WTC11 (cell line): ENCODE data around the gene HOMER2.

Source experiments
- CBFB ChIP-seq: sonication (generic); formaldehyde crosslinking; IDR thresholded peaks from 2 replicates; pipeline ENCODE4 v1.8.1; 2022; ENCODE audit warnings: mild to moderate bottlenecking, low read depth, missing genetic modification reagents
- CTCF ChIP-seq: fragments of 200-600 bp; IDR thresholded peaks from 2 replicates; pipeline ENCODE4 v1.8.0; 2022; ENCODE audit warnings: antibody characterized with exemption
- ESRRA ChIP-seq: sonication (generic); formaldehyde crosslinking; IDR thresholded peaks from 2 replicates; pipeline ENCODE4 v1.8.1; 2022; ENCODE audit warnings: mild to moderate bottlenecking, missing genetic modification reagents, borderline replicate concordance
- IRF1 ChIP-seq: sonication (generic); formaldehyde crosslinking; IDR thresholded peaks from 2 replicates; pipeline ENCODE4 v1.8.0; 2023; ENCODE audit warnings: missing genetic modification reagents
- JAZF1 ChIP-seq: fragments of 250-450 bp; sonication (Bioruptor Pico); IDR thresholded peaks from 2 replicates; pipeline ENCODE4 v1.9.0; 2021; ENCODE audit warnings: moderate library complexity, mild to moderate bottlenecking, inconsistent platforms
- JUN ChIP-seq: sonication (generic); formaldehyde crosslinking; IDR thresholded peaks from 2 replicates; pipeline ENCODE4 v1.8.0; 2023; ENCODE audit warnings: mild to moderate bottlenecking, missing genetic modification reagents
- MAX ChIP-seq: sonication (generic); formaldehyde crosslinking; IDR thresholded peaks from 2 replicates; pipeline ENCODE4 v1.8.0; 2022; ENCODE audit warnings: mild to moderate bottlenecking, missing genetic modification reagents
- NFYB ChIP-seq: sonication (generic); formaldehyde crosslinking; conservative IDR thresholded peaks from 2 replicates; pipeline ENCODE4 v1.8.0; 2022; ENCODE audit warnings: low read depth, missing genetic modification reagents
- PRDM15 ChIP-seq: sonication (generic); formaldehyde crosslinking; IDR thresholded peaks from 2 replicates; pipeline ENCODE4 v1.8.0; 2022; ENCODE audit warnings: missing genetic modification reagents
- SP1 ChIP-seq: sonication (generic); formaldehyde crosslinking; conservative IDR thresholded peaks from 2 replicates; pipeline ENCODE4 v1.8.1; 2022; ENCODE audit warnings: missing genetic modification reagents
- TCF7 ChIP-seq: sonication (generic); formaldehyde crosslinking; IDR thresholded peaks from 2 replicates; pipeline ENCODE4 v1.8.0; 2022; ENCODE audit warnings: mild to moderate bottlenecking, low read depth, missing genetic modification reagents, moderate library complexity
- TEAD4 ChIP-seq: sonication (generic); formaldehyde crosslinking; IDR thresholded peaks from 2 replicates; pipeline ENCODE4 v1.8.0; 2022; ENCODE audit warnings: mild to moderate bottlenecking, missing genetic modification reagents
- ZNF232 ChIP-seq: sonication (generic); formaldehyde crosslinking; IDR thresholded peaks from 2 replicates; pipeline ENCODE4 v1.8.0; 2022; ENCODE audit warnings: mild to moderate bottlenecking, missing genetic modification reagents

GRCh38 chr15:82931221-82931620 is 21.3 kb downstream of the HOMER2 start:
- TF ChIP-seq CTCF (no peak), CBFB (CRISPR knock-in tag) (no peak), JAZF1 (CRISPR knock-in tag) (no peak), PRDM15 (CRISPR knock-in tag) (no peak), JUN (no peak), ESRRA (CRISPR knock-in tag) (no peak), SP1 (CRISPR knock-in tag) (no peak), TCF7 (no peak), TEAD4 (CRISPR knock-in tag) (no peak), NFYB (no peak), IRF1 (no peak), ZNF232 (CRISPR knock-in tag) (no peak), MAX (CRISPR knock-in tag) (no peak)
